PC-3 (cell line): Measurements from ENCODE around the gene KRTAP29-1. TPM values are rescaled to one million over a fixed set of nuclear protein-coding genes. Genes with fewer than 3 reads are reported as not detected.

Experiments
- ATAC-seq: fragments of 200-7000 bp; cut with Tn5 transposase; 2 replicates; pipeline ENCODE4 v1.9.1; 2020; ENCODE audit warnings: mild to moderate bottlenecking, moderate library complexity
- BruUV-seq: library from RNA; stranded (reverse); fragments of 400-500 nt; replicated peaks from 2 replicates; lab custom pipeline; 2021; lab: Mats Ljungman, UMichigan
- CTCF ChIA-PET: fragments of 300-600 bp; sonication (Branson Sonifier 250); formaldehyde crosslinking; loops from one replicate; lab custom pipeline; 2022; ENCODE audit warnings: antibody characterized with exemption; lab: Charles Lee
- POLR2A ChIA-PET: fragments of 300-600 bp; sonication (Branson Sonifier 250); formaldehyde crosslinking; loops from one replicate; lab custom pipeline; 2022; ENCODE audit warnings: antibody characterized with exemption; ENCODE audit not compliant: unreplicated experiment; lab: Charles Lee
- DNase-seq: peaks from one replicate; pipeline ENCODE4 v3.0.0-alpha.2; 2015
- H2AFZ ChIP-seq: fragments of 300-600 bp; sonication (generic); 2 replicates; pipeline ENCODE4 v1.6.0; 2016; ENCODE audit warnings: antibody characterized with exemption, low read length
- H3F3A ChIP-seq: fragments of 300-600 bp; sonication (generic); one replicate; pipeline ENCODE4 v1.6.0; 2017; ENCODE audit warnings: antibody characterized with exemption, low read length, control low read depth, mild to moderate bottlenecking; ENCODE audit not compliant: unreplicated experiment
- H3K27ac ChIP-seq: fragments of 300-600 bp; sonication (generic); 2 replicates; pipeline ENCODE4 v1.5.1; 2016; ENCODE audit warnings: mild to moderate bottlenecking, low read length
- H3K27me3 ChIP-seq: fragments of 300-600 bp; sonication (generic); 2 replicates; pipeline ENCODE4 v1.6.1; 2016; ENCODE audit warnings: low read length, mixed read lengths
- H3K36me3 ChIP-seq: fragments of 300-600 bp; sonication (generic); 2 replicates; pipeline ENCODE4 v1.6.1; 2016; ENCODE audit warnings: low read depth, mixed run types, low read length, mixed read lengths
- H3K4me1 ChIP-seq: fragments of 300-600 bp; sonication (generic); 2 replicates; pipeline ENCODE4 v1.5.1; 2016; ENCODE audit warnings: low read length; ENCODE audit not compliant: insufficient read depth
- H3K4me2 ChIP-seq: fragments of 300-600 bp; sonication (generic); 2 replicates; pipeline ENCODE4 v1.6.0; 2016; ENCODE audit warnings: low read length
- H3K4me3 ChIP-seq: fragments of 300-600 bp; sonication (generic); 2 replicates; pipeline ENCODE4 v1.5.1; 2016; ENCODE audit warnings: mild to moderate bottlenecking, low read length, mixed read lengths
- H3K79me2 ChIP-seq: fragments of 300-600 bp; sonication (generic); 2 replicates; pipeline ENCODE4 v1.6.1; 2017; ENCODE audit warnings: low read length, mixed read lengths
- H3K9ac ChIP-seq: fragments of 300-600 bp; sonication (generic); 2 replicates; pipeline ENCODE4 v1.6.0; 2016; ENCODE audit warnings: mild to moderate bottlenecking, low read length
- H3K9me2 ChIP-seq: fragments of 300-600 bp; sonication (generic); replicated peaks from 2 replicates; pipeline ENCODE4 v1.6.1; 2016; ENCODE audit warnings: mixed run types, low read length, mixed read lengths
- H3K9me3 ChIP-seq: fragments of 300-600 bp; sonication (generic); 2 replicates; pipeline ENCODE4 v1.6.1; 2016; ENCODE audit warnings: low read length, mixed read lengths
- H4K20me1 ChIP-seq: fragments of 300-600 bp; sonication (generic); 2 replicates; pipeline ENCODE4 v1.6.1; 2016; ENCODE audit warnings: low read length, mixed read lengths
- CTCF ChIP-seq: fragments of 300-600 bp; sonication (generic); conservative IDR thresholded peaks from 2 replicates; pipeline ENCODE4 v1.5.1; 2017; ENCODE audit warnings: antibody characterized with exemption, low read depth, mild to moderate bottlenecking, low read length
- EZH2 ChIP-seq: fragments of 300-600 bp; sonication (generic); IDR thresholded peaks from one replicate; pipeline ENCODE4 v1.6.1; 2017; ENCODE audit warnings: antibody characterized with exemption, mild to moderate bottlenecking, low read length; ENCODE audit not compliant: unreplicated experiment
- EZH2phosphoT487 ChIP-seq: fragments of 300-600 bp; sonication (generic); IDR thresholded peaks from 2 replicates; pipeline ENCODE4 v1.6.1; 2018; ENCODE audit warnings: mild to moderate bottlenecking, antibody characterized with exemption, low read length, borderline replicate concordance
- intact Hi-C: fragments of 100-400 bp; cut with micrococcal nuclease; formaldehyde crosslinking; loops from 2 replicates; pipeline ENCODE4 v1.9.0; 2023
- total RNA-seq: library from RNA; depleted of rRNA; stranded (reverse); fragments of >200 nt; gene quantifications from 2 replicates; pipeline ENCODE4 v1.2.3, GENCODE V29; 2014

KRTAP29-1 gene
- total RNA-seq, 1 experiment from 2014 or later, result not detected

GRCh38 chr17:41267711-41268110, 34.9 kb downstream of the KRTAP29-1 start:
- Histone ChIP-seq H3K9me2 (no peaks in the 10 kb centered on the region), H3K27me3 (no peaks in the 10 kb centered on the region), H3K9me3 (no peaks in the 10 kb centered on the region), H3K79me2 (no peaks in the 10 kb centered on the region), H3K9ac (no peak overlapping the region), H4K20me1 (no peaks in the 10 kb centered on the region), H3K27ac (no peak overlapping the region), H3K4me2 (no peak overlapping the region), H3K4me3 (no peak overlapping the region), H3F3A (no peaks in the 10 kb centered on the region), H3K4me1 (no peaks in the 10 kb centered on the region), H3K36me3 (no peaks in the 10 kb centered on the region), H2AFZ (no peak overlapping the region)
- TF ChIP-seq EZH2 (no peak), CTCF (no peak), EZH2phosphoT487 (no peak)
- DNase-seq (no peak), ATAC-seq (no peak)
- intact Hi-C loops, result no loop called here
- ChIA-PET CTCF (no interaction called here), POLR2A (no interaction called here)
- BruUV-seq, result no TSS peak

- ChIA-PET CTCF (no interaction called here), POLR2A (no interaction called here)
- H3K9ac ChIP-seq, result no peak within 1 kb of the TSS
- H3F3A ChIP-seq, result no peaks in the 10 kb centered on the region
- H3K4me2 ChIP-seq, result no peak within 1 kb of the TSS
- H4K20me1 ChIP-seq, result no peaks in the 10 kb centered on the region
- no peaks in the 10 kb centered on the region for H3K36me3 ChIP-seq
- TF ChIP-seq EZH2phosphoT487, result no peak
- TF ChIP-seq CTCF, result no peak
- no peak for TF ChIP-seq EZH2
- DNase-seq (no peak), ATAC-seq (no peak)
- BruUV-seq, result no TSS peak
- H3K4me3 ChIP-seq, result no peak within 1 kb of the TSS
- H3K27ac ChIP-seq, result no peak within 1 kb of the TSS
- H3K9me2 ChIP-seq, result no peaks in the 10 kb centered on the region
- H3K9me3 ChIP-seq, result no peaks in the 10 kb centered on the region
- no peaks in the 10 kb centered on the region for H3K79me2 ChIP-seq
- H3K27me3 ChIP-seq, result no peaks in the 10 kb centered on the region
- H2AFZ ChIP-seq, result no peak within 1 kb of the TSS
- intact Hi-C loops, result no loop called here
- H3K4me1 ChIP-seq, result no peaks in the 10 kb centered on the region
These were observed 37.6 kb downstream of the KRTAP29-1 start, which contains the start of gene KRTAP9-6 for GRCh38 chr17:41265078-41265477. TSS of gene KRTAP9-6 (plus strand) at chr17:41265378. CDS start at chr17:41265378, 0 bp downstream.

GRCh38 chr17:41264599-41264998, 38.1 kb downstream of the KRTAP29-1 start:
- Histone ChIP-seq H3K4me3 (no peak overlapping the region), H3K79me2 (no peaks in the 10 kb centered on the region), H3K4me2 (no peak overlapping the region), H3F3A (no peaks in the 10 kb centered on the region), H2AFZ (no peak overlapping the region), H3K9ac (no peak overlapping the region), H4K20me1 (no peaks in the 10 kb centered on the region), H3K4me1 (no peaks in the 10 kb centered on the region), H3K27ac (no peak overlapping the region), H3K9me3 (no peaks in the 10 kb centered on the region), H3K9me2 (no peaks in the 10 kb centered on the region), H3K36me3 (no peaks in the 10 kb centered on the region), H3K27me3 (no peaks in the 10 kb centered on the region)
- ChIA-PET CTCF (no interaction called here), POLR2A (no interaction called here)
- no peak for TF ChIP-seq EZH2
- TF ChIP-seq EZH2phosphoT487, result no peak
- no peak for TF ChIP-seq CTCF
- intact Hi-C loops, result no loop called here
- BruUV-seq, result no TSS peak
- ATAC-seq (no peak), DNase-seq (no peak)
